ENCODE measurements around the gene VPS13A.
"Not testable (repeated sequence)": the region's sequence is repeated elsewhere in the genome, so short reads cannot be mapped to it uniquely, and the experiment has no call there.

The VPS13A gene

GRCh38 chr9:77305622-77306400, 128.5 kb downstream of the VPS13A start:
- DNase-seq (ENCODE audit: low spot score) = no peak

DNA sequence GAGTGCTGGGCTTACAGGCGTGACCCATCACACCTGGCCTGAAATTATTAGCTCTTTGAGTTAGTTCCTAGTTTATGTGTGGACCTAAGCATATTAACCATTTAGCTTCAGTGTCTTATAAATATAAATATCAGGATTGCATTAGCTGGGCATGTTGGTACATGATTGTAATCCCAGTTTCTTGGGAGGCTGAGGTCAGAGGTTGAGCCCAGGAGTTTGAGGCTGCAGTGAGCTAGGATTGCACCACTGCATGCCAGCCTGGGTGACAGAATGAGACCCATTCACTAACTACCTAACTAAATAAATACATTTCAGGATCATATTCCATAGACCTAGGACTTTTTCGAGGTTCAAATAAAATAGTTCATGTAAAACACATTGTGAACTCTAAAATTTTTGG, 129.8 kb downstream of the VPS13A start:
- DNase-seq (ENCODE audit: low spot score) = no peak

DNA sequence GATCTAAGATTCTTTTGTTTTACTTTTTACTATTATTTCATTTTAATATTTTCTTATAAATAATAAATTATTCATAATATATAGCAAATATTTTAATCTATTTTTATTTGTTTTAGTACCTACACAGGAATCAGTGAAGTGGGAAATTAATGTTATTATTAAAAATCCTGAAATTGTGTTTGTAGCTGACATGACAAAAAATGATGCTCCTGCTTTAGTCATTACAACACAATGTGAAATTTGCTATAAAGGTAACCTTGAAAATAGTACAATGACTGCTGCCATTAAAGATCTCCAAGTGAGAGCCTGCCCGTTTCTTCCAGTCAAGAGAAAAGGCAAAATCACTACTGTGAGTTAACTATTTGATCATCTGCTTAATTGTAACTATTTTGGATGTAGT, 138.7 kb downstream of the VPS13A start:
- DNase-seq (ENCODE audit: low spot score) = no peak

DNA sequence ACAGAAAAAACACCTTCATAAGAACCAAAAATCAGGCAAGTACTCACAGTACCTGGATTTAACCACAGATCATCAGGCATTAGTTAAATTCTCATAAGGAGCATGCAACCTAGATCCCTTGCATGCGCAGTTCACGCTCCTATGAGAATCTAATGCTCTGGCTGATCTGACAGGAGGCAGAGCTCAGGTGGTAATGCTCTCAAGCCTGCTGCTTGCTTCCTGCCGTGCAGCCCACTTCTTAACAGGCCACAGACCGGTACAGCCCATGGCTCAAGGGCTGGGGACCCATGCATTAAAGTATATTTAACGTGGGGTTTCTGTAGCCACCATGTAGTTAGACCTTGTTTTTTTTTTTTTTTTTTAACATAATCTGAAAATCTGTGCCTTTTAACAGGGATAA, 147.7 kb downstream of the VPS13A start:
- no peak for DNase-seq (ENCODE audit: low spot score)

GRCh38 chr9:77328102-77328501, 150.8 kb downstream of the VPS13A start:
- DNase-seq (ENCODE audit: low spot score) = no peak

GRCh38 chr9:77370064-77370463, 192.7 kb downstream of the VPS13A start:
- DNase-seq (ENCODE audit: low spot score) = no peak

DNA sequence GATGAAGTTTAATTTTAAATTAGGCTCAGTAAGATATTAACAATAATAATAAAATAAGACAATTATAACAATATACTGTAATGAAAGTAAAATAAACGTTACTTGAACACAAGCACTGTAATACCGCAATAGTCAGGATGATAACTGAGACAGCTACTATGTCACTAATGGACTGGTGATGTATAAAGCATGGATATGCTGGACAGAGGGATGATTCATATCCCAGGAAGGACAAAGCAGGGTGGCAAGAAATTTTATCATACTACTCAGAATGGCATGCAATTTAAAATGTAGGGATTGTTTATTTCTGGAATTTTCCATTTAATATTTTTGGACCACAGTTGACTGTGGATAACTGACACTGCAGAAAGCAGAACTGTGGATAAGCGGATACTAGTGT, 196.9 kb downstream of the VPS13A start:
- DNase-seq (ENCODE audit: low spot score) = no peak

GRCh38 chr9:77375956-77376532, 198.7 kb downstream of the VPS13A start:
- peak; percentile 7 for DNase-seq (ENCODE audit: low spot score)

GRCh38 chr9:77384406-77384805, 207.1 kb downstream of the VPS13A start:
- no peak for DNase-seq (ENCODE audit: low spot score)

DNA sequence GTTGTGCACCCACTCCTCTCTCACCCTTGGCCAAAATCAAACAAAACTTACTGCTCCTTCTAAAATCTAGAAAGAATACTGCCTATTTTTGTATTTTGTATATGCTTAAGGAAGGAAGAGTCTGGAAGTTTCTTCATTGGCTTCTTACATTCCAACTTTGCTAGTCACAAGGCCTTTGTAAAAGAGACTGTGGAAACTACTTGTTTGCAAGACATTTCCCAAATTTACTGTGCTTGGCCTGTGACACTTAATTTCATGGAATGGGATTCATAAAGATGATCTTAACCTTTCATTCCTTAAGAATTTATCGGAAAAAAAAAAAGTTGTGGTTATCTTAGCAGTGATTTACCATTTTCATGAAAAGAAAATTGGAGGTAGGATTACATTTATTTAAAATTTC, 208.9 kb downstream of the VPS13A start:
- no peak for DNase-seq (ENCODE audit: low spot score)

- DNase-seq (ENCODE audit: low spot score) = no peak
Measured at GRCh38 chr9:77391834-77392233, 214.5 kb downstream of the VPS13A start.

- no peak for DNase-seq (ENCODE audit: low spot score)
Measured at GRCh38 chr9:77392328-77392727, 215.0 kb downstream of the VPS13A start.

DNA sequence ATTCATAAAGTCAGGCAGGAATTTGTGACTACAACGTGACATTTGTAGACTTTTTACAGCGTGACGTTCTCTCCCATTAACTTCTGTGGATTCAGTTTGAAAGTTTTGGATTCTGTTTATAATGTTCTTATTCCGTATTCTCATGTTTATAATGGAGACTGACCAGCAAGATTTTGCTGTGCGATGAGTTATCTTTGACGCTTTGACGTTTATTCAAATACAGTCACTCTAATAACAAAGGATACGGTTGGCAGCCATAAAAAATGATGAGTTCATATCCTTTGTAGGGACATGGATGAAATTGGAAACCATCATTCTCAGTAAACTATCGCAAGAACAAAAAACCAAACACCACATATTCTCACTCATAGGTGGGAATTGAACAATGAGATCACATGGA, 221.2 kb downstream of the VPS13A start:
- DNase-seq (ENCODE audit: low spot score) = not testable (repeated sequence)

DNA sequence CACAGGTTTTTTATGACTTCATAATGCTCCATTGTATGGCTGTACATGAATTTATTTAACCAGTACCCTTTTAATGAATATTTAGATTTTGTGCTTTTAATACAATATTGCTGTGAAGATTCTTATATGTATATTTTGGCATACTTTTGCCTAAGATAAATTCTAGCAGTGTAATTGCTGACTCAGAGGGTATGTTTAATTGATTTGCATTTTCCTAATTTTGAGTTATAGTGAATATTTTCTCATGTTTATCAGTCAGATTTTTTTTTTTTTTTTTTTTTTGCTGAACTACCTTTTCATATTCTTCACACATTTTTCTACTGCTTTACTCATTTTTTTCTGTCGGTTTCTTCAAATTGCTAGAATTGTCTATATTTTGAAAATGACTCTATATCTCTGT, 222.6 kb downstream of the VPS13A start:
- DNase-seq (ENCODE audit: low spot score) = no peak

DNA sequence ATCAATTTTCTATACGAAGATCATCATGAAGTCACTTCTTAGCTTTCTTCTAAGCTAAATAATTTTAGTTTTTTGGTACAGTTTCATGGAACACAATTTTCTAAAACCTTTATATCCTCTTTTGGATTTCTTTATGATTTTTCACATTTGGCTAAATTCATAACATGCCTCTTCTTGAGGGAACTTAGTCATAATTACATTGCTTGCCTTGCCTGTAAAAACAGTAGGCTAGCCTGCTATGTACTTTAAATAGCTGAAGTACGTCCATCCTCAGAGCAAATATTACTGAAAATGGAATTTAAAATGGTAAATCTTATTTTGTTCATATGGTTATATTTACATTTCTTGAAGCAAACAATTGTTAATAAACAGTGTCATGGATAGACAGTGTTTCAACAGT, 225.0 kb downstream of the VPS13A start:
- DNase-seq (ENCODE audit: low spot score) = no peak

DNA sequence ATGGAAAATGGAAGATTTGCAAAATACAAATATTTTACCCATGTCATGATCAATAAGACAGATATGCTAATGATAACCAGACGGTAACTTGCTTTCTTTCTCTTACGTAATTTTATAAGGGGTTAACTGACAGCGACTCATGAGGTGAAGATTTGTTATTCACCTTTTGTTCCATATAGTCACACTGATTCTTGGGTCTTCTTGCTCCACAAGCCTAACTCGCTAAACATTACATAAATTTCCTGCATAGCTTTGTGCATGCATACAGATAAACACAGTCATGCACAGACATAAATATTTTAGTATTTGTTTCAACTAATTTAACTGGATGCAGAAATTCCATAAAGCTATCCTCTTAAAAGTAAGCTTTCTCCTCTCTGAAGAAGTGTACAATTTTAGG, 225.9 kb downstream of the VPS13A start:
- no peak for DNase-seq (ENCODE audit: low spot score)

- not testable (repeated sequence) for DNase-seq (ENCODE audit: low spot score)
Measured at GRCh38 chr9:77408521-77408920, 231.2 kb downstream of the VPS13A start.

DNA sequence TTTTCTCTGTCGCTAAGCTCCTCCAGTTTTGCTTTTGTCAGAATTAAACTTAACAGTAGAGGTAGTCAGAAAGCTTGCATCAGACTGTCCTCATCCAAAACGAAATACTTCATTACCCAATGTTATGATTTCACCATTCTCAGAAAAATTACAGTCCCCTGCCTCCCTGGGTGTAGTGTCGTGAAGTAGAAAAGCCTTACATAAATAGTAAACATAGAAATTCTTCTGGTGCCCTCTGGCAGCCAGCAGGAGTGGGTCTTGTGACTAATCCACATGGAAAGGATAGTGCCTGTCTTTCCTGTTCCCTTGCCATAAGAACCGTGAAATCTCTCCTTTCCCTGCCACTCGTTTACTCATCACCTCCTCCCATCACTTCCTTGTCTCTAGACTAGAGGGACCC, 240.2 kb downstream of the VPS13A start:
- no peak for DNase-seq (ENCODE audit: low spot score)

DNA sequence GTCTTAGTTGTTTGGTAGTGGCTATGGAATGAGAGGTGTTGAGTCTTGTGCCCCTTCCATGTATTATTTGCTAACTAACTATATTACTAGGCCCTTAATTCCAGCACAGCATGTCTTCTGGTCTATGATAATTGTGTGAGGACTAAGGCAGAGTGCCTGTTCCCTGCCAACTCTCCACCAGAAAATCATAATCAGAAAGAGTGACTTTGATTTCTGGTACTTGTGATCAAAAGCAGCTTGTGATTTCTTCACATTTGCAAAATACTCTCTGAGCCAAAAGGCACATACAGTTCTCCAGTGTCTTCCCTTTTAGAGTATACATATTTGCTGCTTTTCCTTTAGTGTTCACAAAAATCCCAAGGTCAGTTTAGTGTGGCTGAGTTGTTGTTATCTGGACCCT, 240.9 kb downstream of the VPS13A start:
- no peak for DNase-seq (ENCODE audit: low spot score)

DNA sequence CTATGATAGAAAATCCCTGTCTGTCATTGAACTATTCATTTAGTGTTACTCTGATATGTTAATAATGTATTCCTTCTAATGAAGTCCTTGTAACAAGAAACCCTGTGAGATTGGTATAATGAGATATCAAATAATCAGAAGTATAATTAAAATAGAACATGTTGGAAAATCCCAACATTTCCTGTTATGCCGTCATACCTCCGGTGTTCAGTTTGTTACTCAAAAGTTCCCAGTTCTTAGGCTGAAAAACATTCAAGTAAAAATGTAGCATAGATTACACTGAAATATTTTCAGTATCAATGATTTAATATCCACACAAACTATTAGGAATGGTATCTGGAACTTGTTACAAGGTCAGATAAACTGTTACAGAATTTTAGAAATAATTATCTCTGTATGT, 243.3 kb downstream of the VPS13A start:
- no peak for DNase-seq (ENCODE audit: low spot score)

DNA sequence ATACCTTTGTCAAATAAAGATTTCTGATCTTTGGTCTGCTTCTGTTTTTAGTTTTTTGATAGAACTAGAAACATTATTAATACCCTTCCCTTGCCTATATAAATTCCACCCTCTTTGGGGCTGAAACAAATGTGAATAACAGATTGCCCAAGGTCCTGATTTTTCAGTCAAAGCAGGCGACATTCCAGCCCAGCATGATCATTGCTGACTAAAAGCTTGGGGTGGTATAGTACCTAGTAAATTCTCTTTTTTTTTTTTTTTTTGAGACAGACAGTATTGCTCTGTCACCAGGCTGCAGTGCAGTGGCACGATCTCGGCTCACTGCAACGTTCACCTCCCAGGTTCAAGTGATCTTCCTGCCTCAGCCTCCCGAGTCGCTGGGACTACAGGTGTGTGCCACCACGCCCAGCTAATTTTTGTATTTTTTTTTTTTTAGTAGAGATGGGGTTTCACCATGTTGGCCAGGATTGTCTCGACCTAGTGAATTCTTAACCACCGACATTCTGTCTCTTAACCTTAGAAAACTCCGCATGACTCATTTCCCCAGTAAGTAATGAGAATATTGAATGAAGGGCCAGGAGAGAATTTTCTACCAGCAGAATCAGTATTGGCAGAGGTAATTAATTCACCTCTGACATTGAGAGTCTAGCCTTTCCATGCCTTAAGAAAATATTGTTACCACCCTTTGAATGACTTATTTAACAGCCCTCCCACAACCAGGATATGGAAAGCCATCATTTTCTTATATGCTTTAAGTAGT, 244.4 kb downstream of the VPS13A start:
- DNase-seq (ENCODE audit: low spot score) = no peak

DNA sequence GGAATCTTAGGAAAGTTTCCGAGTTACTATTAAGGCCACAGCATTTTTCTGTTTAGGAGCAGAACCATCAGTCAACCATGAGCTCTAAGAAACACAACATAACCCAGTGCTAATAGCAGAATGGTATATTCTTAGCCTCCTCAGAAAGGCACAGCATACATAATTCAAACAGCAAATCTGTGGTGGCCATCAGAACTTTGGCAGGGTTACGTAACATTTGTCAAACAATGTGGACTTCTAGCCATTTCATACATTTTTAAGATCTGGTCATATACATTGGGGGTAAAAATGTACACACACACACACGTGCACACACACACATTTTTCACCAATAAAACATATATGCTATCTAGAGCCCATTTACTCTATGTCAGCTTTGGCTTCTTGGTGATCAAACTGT, 245.6 kb downstream of the VPS13A start:
- DNase-seq (ENCODE audit: low spot score) = no peak

DNA sequence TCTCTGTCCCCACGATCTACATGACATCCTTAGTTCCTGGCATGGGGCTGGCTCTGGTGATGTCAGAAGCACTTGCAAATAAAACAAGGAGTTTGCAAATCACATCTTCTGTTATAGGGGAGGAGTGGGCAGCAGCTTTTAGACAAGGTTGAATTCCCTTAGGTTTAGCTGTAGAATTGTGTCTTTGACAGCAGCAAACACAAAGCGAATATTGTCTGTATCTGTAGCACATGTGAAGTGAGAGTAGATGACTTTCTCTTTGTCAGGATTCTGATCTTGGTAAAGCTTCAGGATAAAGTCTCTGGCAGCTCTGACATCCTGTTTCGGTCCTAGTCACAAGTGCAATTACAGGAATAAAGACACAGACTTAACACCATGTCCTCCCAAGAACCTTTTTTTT, 246.5 kb downstream of the VPS13A start:
- no peak for DNase-seq (ENCODE audit: low spot score)

Data from NAMALWA (cell line).